Neural cell (in vitro differentiated cells): ENCODE data around the gene XRN1. TPM values are rescaled to one million over a fixed set of nuclear protein-coding genes. Genes with fewer than 3 reads are reported as not detected.

Experiments used
- H2AFZ ChIP-seq: fragments of 200-600, 300-800 bp; sonication (generic), shearing (Covaris generic); 2 replicates; pipeline ENCODE4 v1.6.0; 2014; ENCODE audit warnings: low read depth, mild to moderate bottlenecking, antibody characterized with exemption, low read length, moderate library complexity
- H3F3A ChIP-seq: fragments of 200-600 bp; shearing (Covaris generic); 2 replicates; pipeline ENCODE4 v1.6.1; 2016; ENCODE audit warnings: mild to moderate bottlenecking, moderate library complexity, mixed read lengths, antibody characterized with exemption, low read length; ENCODE audit not compliant: insufficient read depth, poor library complexity, severe bottlenecking
- H3K27ac ChIP-seq: fragments of 200-600, 300-800 bp; sonication (generic), shearing (Covaris generic); 2 replicates; pipeline ENCODE4 v1.5.1; 2014; ENCODE audit warnings: mild to moderate bottlenecking, low read length, moderate library complexity
- H3K27me3 ChIP-seq: fragments of 300-800, 200-600 bp; sonication (generic), shearing (Covaris generic); 2 replicates; pipeline ENCODE4 v1.6.0; 2014; ENCODE audit warnings: mild to moderate bottlenecking, low read depth, low read length, moderate library complexity; ENCODE audit not compliant: insufficient read depth
- H3K36me3 ChIP-seq: fragments of 300-800, 200-600 bp; sonication (generic), shearing (Covaris generic); 2 replicates; pipeline ENCODE4 v1.5.1; 2014; ENCODE audit warnings: mild to moderate bottlenecking, antibody characterized with exemption, low read length, moderate library complexity; ENCODE audit not compliant: insufficient read depth
- H3K4me2 ChIP-seq: fragments of 300-800, 200-600 bp; sonication (generic), shearing (Covaris generic); 2 replicates; pipeline ENCODE4 v1.6.0; 2014; ENCODE audit warnings: mild to moderate bottlenecking, low read length
- H3K4me3 ChIP-seq: fragments of 300-800, 200-600 bp; sonication (generic), shearing (Covaris generic); 2 replicates; pipeline ENCODE4 v1.5.1; 2014; ENCODE audit warnings: mild to moderate bottlenecking, low read length, moderate library complexity
- H3K79me2 ChIP-seq: fragments of 200-600 bp; shearing (Covaris generic); replicated peaks from 2 replicates; pipeline ENCODE4 v1.6.0; 2014; ENCODE audit warnings: mild to moderate bottlenecking, low read length, moderate library complexity; ENCODE audit not compliant: insufficient read depth
- H3K9ac ChIP-seq: fragments of 300-800, 200-600 bp; sonication (generic), shearing (Covaris generic); 2 replicates; pipeline ENCODE4 v1.6.1; 2016; ENCODE audit warnings: mild to moderate bottlenecking, low read length, mixed read lengths
- H3K9me2 ChIP-seq: fragments of 200-600 bp; shearing (Covaris generic); 2 replicates; pipeline ENCODE4 v1.6.1; 2016; ENCODE audit warnings: mild to moderate bottlenecking, low read length, mixed read lengths; ENCODE audit not compliant: insufficient read depth
- H3K9me3 ChIP-seq: fragments of 200-600, 300-800 bp; sonication (generic), shearing (Covaris generic); 2 replicates; pipeline ENCODE4 v1.6.1; 2016; ENCODE audit warnings: mild to moderate bottlenecking, mixed run types, low read length, moderate library complexity, mixed read lengths
- H4K20me1 ChIP-seq: fragments of 200-600 bp; shearing (Covaris generic); 2 replicates; pipeline ENCODE4 v1.6.1; 2016; ENCODE audit warnings: mild to moderate bottlenecking, mixed run types; ENCODE audit not compliant: insufficient read depth
- EP300 ChIP-seq: fragments of 450-650 bp; conservative IDR thresholded peaks from 2 replicates; pipeline ENCODE4 v1.6.1; 2014; ENCODE audit warnings: antibody characterized with exemption, mild to moderate bottlenecking, moderate library complexity; ENCODE audit not compliant: poor library complexity, severe bottlenecking
- EZH2 ChIP-seq: fragments of 200-600, 300-800 bp; shearing (Covaris generic), sonication (generic); IDR thresholded peaks from 2 replicates; pipeline ENCODE4 v1.6.1; 2014; ENCODE audit warnings: antibody characterized with exemption, low read length, borderline replicate concordance, mild to moderate bottlenecking; ENCODE audit not compliant: insufficient read depth, poor library complexity, severe bottlenecking
- MXI1 ChIP-seq: fragments of 450-650 bp; conservative IDR thresholded peaks from 2 replicates; pipeline ENCODE4 v1.6.1; 2014; ENCODE audit warnings: antibody characterized with exemption, mild to moderate bottlenecking; ENCODE audit not compliant: poor library complexity, severe bottlenecking
- POLR2AphosphoS5 ChIP-seq: IDR thresholded peaks from 2 replicates; pipeline ENCODE4 v1.6.1; 2012
- RAD21 ChIP-seq: fragments of 450-650 bp; conservative IDR thresholded peaks from 2 replicates; pipeline ENCODE4 v1.6.1; 2014; ENCODE audit warnings: antibody characterized with exemption, mild to moderate bottlenecking, moderate library complexity
- SMC3 ChIP-seq: fragments of 450-650 bp; conservative IDR thresholded peaks from 2 replicates; pipeline ENCODE4 v1.6.1; 2014; ENCODE audit warnings: antibody characterized with exemption, mild to moderate bottlenecking, moderate library complexity; ENCODE audit not compliant: poor library complexity
- TAF1 ChIP-seq: IDR thresholded peaks from 2 replicates; pipeline ENCODE4 v1.6.1; 2012; ENCODE audit warnings: low read depth
- polyA plus RNA-seq: library from polyadenylated mRNA; depleted of rRNA; stranded (reverse); fragments of >200 nt; gene quantifications from 2 replicates; pipeline ENCODE4 v1.2.3, GENCODE V29; 2014
- TF ChIP-seq, protein P1 (sequence below): IDR thresholded peaks from 2 replicates; pipeline ENCODE4 v1.6.1; 2012; ENCODE audit warnings: borderline replicate concordance
- TF ChIP-seq, protein P2 (sequence below): fragments of 450-650 bp; IDR thresholded peaks from 2 replicates; pipeline ENCODE4 v1.5.1; 2014; ENCODE audit warnings: antibody characterized with exemption, mild to moderate bottlenecking, moderate library complexity; ENCODE audit not compliant: poor library complexity, severe bottlenecking

The XRN1 gene
- polyA plus RNA-seq, 1 donor from 2014 or later = 21.1 TPM

GRCh38 chr3:142319912-142320311 lies 127.9 kb downstream of the XRN1 start:
- Histone ChIP-seq H3F3A (no peaks in the 10 kb centered on the region), H3K79me2 (no peaks in the 10 kb centered on the region), H3K27me3 (no peaks in the 10 kb centered on the region), H3K36me3 (no peaks in the 10 kb centered on the region), H3K9me3 (no peaks in the 10 kb centered on the region), H4K20me1 (no peaks in the 10 kb centered on the region), H3K9ac (no peak overlapping the region), H3K27ac (no peak overlapping the region), H3K4me2 (no peak overlapping the region), H2AFZ (no peak overlapping the region), H3K4me3 (no peak overlapping the region), H3K9me2 (no peaks in the 10 kb centered on the region)
- TF ChIP-seq POLR2AphosphoS5 (no peak), EP300 (no peak), MXI1 (no peak), RAD21 (no peak), SMC3 (no peak), TAF1 (no peak), EZH2 (no peak)
- TF ChIP-seq, protein P1, sequence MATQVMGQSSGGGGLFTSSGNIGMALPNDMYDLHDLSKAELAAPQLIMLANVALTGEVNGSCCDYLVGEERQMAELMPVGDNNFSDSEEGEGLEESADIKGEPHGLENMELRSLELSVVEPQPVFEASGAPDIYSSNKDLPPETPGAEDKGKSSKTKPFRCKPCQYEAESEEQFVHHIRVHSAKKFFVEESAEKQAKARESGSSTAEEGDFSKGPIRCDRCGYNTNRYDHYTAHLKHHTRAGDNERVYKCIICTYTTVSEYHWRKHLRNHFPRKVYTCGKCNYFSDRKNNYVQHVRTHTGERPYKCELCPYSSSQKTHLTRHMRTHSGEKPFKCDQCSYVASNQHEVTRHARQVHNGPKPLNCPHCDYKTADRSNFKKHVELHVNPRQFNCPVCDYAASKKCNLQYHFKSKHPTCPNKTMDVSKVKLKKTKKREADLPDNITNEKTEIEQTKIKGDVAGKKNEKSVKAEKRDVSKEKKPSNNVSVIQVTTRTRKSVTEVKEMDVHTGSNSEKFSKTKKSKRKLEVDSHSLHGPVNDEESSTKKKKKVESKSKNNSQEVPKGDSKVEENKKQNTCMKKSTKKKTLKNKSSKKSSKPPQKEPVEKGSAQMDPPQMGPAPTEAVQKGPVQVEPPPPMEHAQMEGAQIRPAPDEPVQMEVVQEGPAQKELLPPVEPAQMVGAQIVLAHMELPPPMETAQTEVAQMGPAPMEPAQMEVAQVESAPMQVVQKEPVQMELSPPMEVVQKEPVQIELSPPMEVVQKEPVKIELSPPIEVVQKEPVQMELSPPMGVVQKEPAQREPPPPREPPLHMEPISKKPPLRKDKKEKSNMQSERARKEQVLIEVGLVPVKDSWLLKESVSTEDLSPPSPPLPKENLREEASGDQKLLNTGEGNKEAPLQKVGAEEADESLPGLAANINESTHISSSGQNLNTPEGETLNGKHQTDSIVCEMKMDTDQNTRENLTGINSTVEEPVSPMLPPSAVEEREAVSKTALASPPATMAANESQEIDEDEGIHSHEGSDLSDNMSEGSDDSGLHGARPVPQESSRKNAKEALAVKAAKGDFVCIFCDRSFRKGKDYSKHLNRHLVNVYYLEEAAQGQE = no peak
- TF ChIP-seq, protein P2, sequence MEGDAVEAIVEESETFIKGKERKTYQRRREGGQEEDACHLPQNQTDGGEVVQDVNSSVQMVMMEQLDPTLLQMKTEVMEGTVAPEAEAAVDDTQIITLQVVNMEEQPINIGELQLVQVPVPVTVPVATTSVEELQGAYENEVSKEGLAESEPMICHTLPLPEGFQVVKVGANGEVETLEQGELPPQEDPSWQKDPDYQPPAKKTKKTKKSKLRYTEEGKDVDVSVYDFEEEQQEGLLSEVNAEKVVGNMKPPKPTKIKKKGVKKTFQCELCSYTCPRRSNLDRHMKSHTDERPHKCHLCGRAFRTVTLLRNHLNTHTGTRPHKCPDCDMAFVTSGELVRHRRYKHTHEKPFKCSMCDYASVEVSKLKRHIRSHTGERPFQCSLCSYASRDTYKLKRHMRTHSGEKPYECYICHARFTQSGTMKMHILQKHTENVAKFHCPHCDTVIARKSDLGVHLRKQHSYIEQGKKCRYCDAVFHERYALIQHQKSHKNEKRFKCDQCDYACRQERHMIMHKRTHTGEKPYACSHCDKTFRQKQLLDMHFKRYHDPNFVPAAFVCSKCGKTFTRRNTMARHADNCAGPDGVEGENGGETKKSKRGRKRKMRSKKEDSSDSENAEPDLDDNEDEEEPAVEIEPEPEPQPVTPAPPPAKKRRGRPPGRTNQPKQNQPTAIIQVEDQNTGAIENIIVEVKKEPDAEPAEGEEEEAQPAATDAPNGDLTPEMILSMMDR = no peak

DNA sequence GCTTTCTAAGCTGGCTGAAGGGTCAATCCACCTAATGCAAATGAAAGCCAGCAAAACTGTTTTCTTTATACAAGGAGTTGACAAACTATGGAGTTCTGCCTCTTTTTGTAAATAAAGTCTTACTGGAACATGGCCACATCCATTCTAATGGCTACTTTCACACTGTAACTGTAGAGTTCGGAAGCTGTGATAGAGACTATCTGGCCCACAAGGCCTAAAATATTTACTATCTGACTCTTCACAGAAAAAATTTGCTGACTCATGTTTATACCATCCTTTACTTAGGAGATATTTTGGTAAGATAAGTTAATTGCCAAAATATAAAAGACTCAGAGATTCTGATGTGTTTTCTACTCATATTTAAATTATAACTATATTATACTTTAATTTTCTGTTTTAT lies 128.7 kb downstream of the XRN1 start:
- no peaks in the 10 kb centered on the region for H3K9me2 ChIP-seq
- no peaks in the 10 kb centered on the region for H3F3A ChIP-seq
- H3K9me3 ChIP-seq = no peaks in the 10 kb centered on the region
- no peak overlapping the region for H3K4me2 ChIP-seq
- no peaks in the 10 kb centered on the region for H3K36me3 ChIP-seq
- no peak overlapping the region for H2AFZ ChIP-seq
- H4K20me1 ChIP-seq = no peaks in the 10 kb centered on the region
- H3K27ac ChIP-seq = no peak overlapping the region
- TF ChIP-seq EP300 (no peak), POLR2AphosphoS5 (no peak), EZH2 (no peak), TAF1 (no peak), SMC3 (no peak)
- TF ChIP-seq, protein P1 = no peak
- H3K4me3 ChIP-seq = no peak overlapping the region
- H3K9ac ChIP-seq = no peak overlapping the region
- no peaks in the 10 kb centered on the region for H3K27me3 ChIP-seq
- no peaks in the 10 kb centered on the region for H3K79me2 ChIP-seq
